HL-60 (cell line): Measurements from ENCODE around the gene SYCP2.

Source experiments
- DNase-seq, 2 experiments: peaks; one replicate each; pipeline ENCODE4 v3.0.0-alpha.2; 2010 to 2020; ENCODE audit warnings: low read depth in 1 of 2, low spot score in 1 of 2
- H3K27ac ChIP-seq: fragments of 250-450 bp; sonication (Bioruptor Pico); replicated peaks from 2 replicates; pipeline ENCODE4 v1.5.1; 2020; ENCODE audit warnings: mild to moderate bottlenecking, moderate library complexity
- H3K27me3 ChIP-seq: fragments of 250-450 bp; sonication (Bioruptor Pico); 2 replicates; pipeline ENCODE4 v1.5.1; 2021; ENCODE audit warnings: mild to moderate bottlenecking, moderate library complexity; ENCODE audit not compliant: insufficient read depth, poor library complexity, severe bottlenecking
- H3K4me3 ChIP-seq: replicated peaks from 2 replicates; pipeline ENCODE4 v1.5.1; 2011; ENCODE audit warnings: mild to moderate bottlenecking, control low read depth, low read length; ENCODE audit not compliant: insufficient read depth
- GABPA ChIP-seq: IDR thresholded peaks from 2 replicates; pipeline ENCODE4 v1.6.1; 2012; ENCODE audit warnings: low read depth
- POLR2AphosphoS5 ChIP-seq: IDR thresholded peaks from 2 replicates; pipeline ENCODE4 v1.6.1; 2012; ENCODE audit warnings: low read depth
- SPI1 ChIP-seq: IDR thresholded peaks from 2 replicates; pipeline ENCODE4 v1.6.1; 2012; ENCODE audit warnings: low read depth, mild to moderate bottlenecking, borderline replicate concordance
- TF ChIP-seq, protein P1 (sequence below): IDR thresholded peaks from 2 replicates; pipeline ENCODE4 v1.6.1; 2012; ENCODE audit warnings: low read depth; ENCODE audit not compliant: insufficient replicate concordance
- TF ChIP-seq, protein P2 (sequence below): IDR thresholded peaks from one replicate; pipeline ENCODE4 v1.5.1; 2011; ENCODE audit warnings: low read length, control low read depth, inconsistent platforms; ENCODE audit not compliant: insufficient read depth

The SYCP2 gene

DNA sequence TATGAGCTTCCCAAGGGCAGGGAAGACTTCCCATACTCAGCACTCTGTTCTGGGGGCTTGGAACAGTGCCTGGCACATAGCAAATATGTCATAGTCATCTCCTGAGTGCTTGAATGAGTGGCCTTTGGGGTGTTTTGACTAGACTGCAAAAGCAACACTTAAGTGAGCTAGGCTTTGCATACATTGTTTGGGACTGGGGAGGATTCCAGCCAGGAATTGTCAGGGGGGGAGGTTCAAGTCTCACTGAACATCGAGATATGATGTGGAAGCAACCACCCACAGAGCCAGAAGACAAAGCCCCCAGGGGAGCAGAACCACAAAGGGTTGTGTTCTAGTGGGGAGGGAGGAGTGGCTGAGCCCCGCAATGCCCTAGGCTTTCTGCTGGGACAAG lies 98.4 kb downstream of the SYCP2 start:
- DNase-seq, result no peak
- no peak overlapping the region for H3K4me3 ChIP-seq
- H3K27me3 ChIP-seq, result peaks cover 26% of the 10 kb centered on the region
- TF ChIP-seq, protein P1, sequence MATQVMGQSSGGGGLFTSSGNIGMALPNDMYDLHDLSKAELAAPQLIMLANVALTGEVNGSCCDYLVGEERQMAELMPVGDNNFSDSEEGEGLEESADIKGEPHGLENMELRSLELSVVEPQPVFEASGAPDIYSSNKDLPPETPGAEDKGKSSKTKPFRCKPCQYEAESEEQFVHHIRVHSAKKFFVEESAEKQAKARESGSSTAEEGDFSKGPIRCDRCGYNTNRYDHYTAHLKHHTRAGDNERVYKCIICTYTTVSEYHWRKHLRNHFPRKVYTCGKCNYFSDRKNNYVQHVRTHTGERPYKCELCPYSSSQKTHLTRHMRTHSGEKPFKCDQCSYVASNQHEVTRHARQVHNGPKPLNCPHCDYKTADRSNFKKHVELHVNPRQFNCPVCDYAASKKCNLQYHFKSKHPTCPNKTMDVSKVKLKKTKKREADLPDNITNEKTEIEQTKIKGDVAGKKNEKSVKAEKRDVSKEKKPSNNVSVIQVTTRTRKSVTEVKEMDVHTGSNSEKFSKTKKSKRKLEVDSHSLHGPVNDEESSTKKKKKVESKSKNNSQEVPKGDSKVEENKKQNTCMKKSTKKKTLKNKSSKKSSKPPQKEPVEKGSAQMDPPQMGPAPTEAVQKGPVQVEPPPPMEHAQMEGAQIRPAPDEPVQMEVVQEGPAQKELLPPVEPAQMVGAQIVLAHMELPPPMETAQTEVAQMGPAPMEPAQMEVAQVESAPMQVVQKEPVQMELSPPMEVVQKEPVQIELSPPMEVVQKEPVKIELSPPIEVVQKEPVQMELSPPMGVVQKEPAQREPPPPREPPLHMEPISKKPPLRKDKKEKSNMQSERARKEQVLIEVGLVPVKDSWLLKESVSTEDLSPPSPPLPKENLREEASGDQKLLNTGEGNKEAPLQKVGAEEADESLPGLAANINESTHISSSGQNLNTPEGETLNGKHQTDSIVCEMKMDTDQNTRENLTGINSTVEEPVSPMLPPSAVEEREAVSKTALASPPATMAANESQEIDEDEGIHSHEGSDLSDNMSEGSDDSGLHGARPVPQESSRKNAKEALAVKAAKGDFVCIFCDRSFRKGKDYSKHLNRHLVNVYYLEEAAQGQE, result no peak
- TF ChIP-seq POLR2AphosphoS5 (no peak), SPI1 (no peak), GABPA (no peak)
- TF ChIP-seq, protein P2, sequence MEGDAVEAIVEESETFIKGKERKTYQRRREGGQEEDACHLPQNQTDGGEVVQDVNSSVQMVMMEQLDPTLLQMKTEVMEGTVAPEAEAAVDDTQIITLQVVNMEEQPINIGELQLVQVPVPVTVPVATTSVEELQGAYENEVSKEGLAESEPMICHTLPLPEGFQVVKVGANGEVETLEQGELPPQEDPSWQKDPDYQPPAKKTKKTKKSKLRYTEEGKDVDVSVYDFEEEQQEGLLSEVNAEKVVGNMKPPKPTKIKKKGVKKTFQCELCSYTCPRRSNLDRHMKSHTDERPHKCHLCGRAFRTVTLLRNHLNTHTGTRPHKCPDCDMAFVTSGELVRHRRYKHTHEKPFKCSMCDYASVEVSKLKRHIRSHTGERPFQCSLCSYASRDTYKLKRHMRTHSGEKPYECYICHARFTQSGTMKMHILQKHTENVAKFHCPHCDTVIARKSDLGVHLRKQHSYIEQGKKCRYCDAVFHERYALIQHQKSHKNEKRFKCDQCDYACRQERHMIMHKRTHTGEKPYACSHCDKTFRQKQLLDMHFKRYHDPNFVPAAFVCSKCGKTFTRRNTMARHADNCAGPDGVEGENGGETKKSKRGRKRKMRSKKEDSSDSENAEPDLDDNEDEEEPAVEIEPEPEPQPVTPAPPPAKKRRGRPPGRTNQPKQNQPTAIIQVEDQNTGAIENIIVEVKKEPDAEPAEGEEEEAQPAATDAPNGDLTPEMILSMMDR, result no peak
- no peak overlapping the region for H3K27ac ChIP-seq

- Histone ChIP-seq H3K27ac (no peak overlapping the region), H3K4me3 (no peak overlapping the region), H3K27me3 (peaks cover 18% of the 10 kb centered on the region)
- TF ChIP-seq SPI1, result no peak
- TF ChIP-seq POLR2AphosphoS5, result no peak
- TF ChIP-seq, protein P2, result no peak
- no peak for TF ChIP-seq GABPA
- TF ChIP-seq, protein P1, result no peak
- no peak for DNase-seq
These were observed 100.8 kb downstream of the SYCP2 start for GRCh38 chr20:59832406-59833363.

DNA sequence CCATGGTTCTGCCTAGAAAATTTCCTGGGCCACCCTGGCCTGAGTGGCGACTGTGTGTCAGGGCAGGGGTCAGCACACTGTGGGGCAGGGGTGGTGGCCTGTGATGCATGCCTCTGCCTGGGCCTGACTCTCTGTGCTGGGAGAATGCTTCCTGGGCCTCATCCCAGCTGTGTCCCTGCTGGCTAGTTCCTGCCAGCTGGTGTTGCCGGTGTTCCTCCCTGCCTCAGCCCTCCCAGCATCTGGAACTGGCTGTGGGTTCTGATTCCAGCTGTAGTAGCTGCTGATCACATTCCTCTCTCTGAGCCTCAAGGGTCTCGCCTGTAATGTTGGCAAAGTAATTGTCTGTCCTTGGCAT lies 101.5 kb downstream of the SYCP2 start:
- peaks cover 14% of the 10 kb centered on the region for H3K27me3 ChIP-seq
- TF ChIP-seq POLR2AphosphoS5 (no peak), SPI1 (no peak), GABPA (no peak)
- TF ChIP-seq, protein P1, result no peak
- TF ChIP-seq, protein P2, result no peak
- no peak overlapping the region for H3K27ac ChIP-seq
- H3K4me3 ChIP-seq, result no peak overlapping the region
- DNase-seq, result no peak
